Measurements from ENCODE around the gene CIC.

CIC gene

GRCh38 chr19:42290136-42290522, 21.1 kb downstream of the CIC start:
- DNase-seq: no peak

GRCh38 chr19:42290523-42291434, 21.7 kb downstream of the CIC start:
- peak; percentile 43 for DNase-seq

GRCh38 chr19:42291435-42291810, 22.4 kb downstream of the CIC start:
- DNase-seq: no peak

GRCh38 chr19:42292042-42292960, 23.2 kb downstream of the CIC start:
- DNase-seq: no peak

- DNase-seq: no peak
Observed at GRCh38 chr19:42292963-42293362, 23.9 kb downstream of the CIC start.

- DNase-seq: no peak
Observed at GRCh38 chr19:42293540-42293939, 24.5 kb downstream of the CIC start.

- no peak for DNase-seq
Observed at GRCh38 chr19:42293948-42294347, 24.9 kb downstream of the CIC start.

- no peak for DNase-seq
Observed at GRCh38 chr19:42294471-42295137, 25.6 kb downstream of the CIC start.

GRCh38 chr19:42295342-42295741, 26.3 kb downstream of the CIC start:
- no peak for DNase-seq

- DNase-seq: peak; percentile 93
Observed at GRCh38 chr19:42295831-42296525, 26.9 kb downstream of the CIC start.

- no peak for DNase-seq
Observed at GRCh38 chr19:42297039-42297438, 28.0 kb downstream of the CIC start.

GRCh38 chr19:42301646-42302203, 32.7 kb downstream of the CIC start, which contains the start of gene PRR19:
Gene PRR19, plus strand, starts transcription at chr19:42302132. Its CDS starts 7,453 bp downstream, at chr19:42309585.
- no peak for DNase-seq

GRCh38 chr19:42303101-42303464, 34.0 kb downstream of the CIC start:
- no peak for DNase-seq

GRCh38 chr19:42303876-42304275, 34.8 kb downstream of the CIC start:
- no peak for DNase-seq

- DNase-seq: no peak
Observed at GRCh38 chr19:42306646-42307045, 37.6 kb downstream of the CIC start.

- no peak for DNase-seq
Observed at GRCh38 chr19:42309686-42310085, 40.6 kb downstream of the CIC start.

- DNase-seq: no peak
Observed at GRCh38 chr19:42311657-42312056, 42.6 kb downstream of the CIC start.

- DNase-seq: no peak
Observed at GRCh38 chr19:42312370-42312769, 43.3 kb downstream of the CIC start.

GRCh38 chr19:42313096-42313839, 44.2 kb downstream of the CIC start, which contains the start of gene TMEM145:
Gene TMEM145, plus strand, starts transcription at chr19:42313309. Its CDS starts 68 bp downstream, at chr19:42313377.
- DNase-seq: no peak

GRCh38 chr19:42313840-42314755, 45.0 kb downstream of the CIC start:
- DNase-seq: no peak
